Caki2 (cell line): ENCODE results near the gene SDHAF1. TPM values are rescaled to one million over a fixed set of nuclear protein-coding genes. Genes with fewer than 3 reads are reported as not detected.
"Not testable (repeated sequence)": the region's sequence is repeated elsewhere in the genome, so short reads cannot be mapped to it uniquely, and the experiment has no call there.

Experiments
- DNase-seq: peaks from one replicate; pipeline ENCODE4 v3.0.0-alpha.2; 2015; ENCODE audit warnings: low read depth
- in situ Hi-C: cut with HindIII; loops from 2 replicates; pipeline ENCODE4 v1.10.0; 2016; ENCODE audit warnings: low sequenced_read_pairs, low pct_unique_long_range_greater_than_20kb, mixed read lengths
- total RNA-seq: library from RNA; depleted of rRNA; stranded (reverse); fragments of >200 nt; shearing (Covaris generic); gene quantifications from 2 replicates; pipeline ENCODE4 v1.2.3, GENCODE V29; 2014; ENCODE audit warnings: low replicate concordance; rRNA removed

SDHAF1 gene, protein sequence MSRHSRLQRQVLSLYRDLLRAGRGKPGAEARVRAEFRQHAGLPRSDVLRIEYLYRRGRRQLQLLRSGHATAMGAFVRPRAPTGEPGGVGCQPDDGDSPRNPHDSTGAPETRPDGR
- total RNA-seq: 54.3 and 64.8 TPM in 2 replicates

DNA sequence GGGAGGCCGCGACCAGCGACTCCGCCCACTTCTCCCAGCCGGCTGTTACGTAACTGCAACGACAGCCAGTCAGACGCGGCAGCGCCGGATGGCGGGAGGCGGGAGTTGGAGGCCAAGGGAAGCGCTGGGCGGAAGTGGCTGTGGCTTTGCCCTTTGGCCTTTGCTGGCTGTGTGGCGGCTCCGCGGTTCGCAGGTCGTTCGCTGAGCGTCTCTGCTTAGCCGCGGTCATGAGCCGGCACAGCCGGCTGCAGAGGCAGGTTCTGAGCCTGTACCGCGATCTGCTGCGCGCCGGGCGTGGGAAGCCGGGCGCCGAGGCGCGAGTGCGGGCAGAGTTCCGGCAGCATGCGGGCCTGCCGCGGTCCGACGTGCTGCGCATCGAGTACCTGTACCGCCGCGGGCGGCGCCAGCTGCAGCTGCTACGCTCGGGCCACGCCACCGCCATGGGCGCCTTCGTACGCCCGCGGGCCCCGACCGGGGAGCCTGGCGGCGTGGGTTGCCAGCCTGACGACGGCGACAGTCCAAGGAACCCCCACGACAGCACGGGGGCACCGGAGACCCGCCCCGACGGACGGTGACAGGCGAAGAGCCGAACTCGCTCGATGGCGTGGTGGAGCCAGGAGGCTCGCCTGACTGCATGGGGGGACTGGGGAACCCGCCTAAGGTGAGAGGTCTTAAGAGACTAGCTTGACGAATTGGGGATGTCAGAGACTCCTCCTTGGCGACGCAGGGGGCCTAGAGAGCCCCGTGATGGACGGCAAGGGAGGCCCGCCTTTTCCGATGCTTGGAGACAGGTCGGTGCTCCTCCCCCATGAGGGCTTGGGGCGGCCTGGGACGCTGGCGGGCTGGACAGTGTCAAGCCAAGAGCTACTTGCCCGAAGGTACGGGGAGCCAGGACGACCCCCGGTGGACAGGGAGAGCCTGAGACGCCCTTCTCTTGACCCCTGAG, at the start of gene SDHAF1:
TSS of gene SDHAF1 (plus strand) at position 141 of the 946 bp plus-strand sequence. CDS start at position 228, 87 bp downstream.
- in situ Hi-C loops: no loop called here

DNA sequence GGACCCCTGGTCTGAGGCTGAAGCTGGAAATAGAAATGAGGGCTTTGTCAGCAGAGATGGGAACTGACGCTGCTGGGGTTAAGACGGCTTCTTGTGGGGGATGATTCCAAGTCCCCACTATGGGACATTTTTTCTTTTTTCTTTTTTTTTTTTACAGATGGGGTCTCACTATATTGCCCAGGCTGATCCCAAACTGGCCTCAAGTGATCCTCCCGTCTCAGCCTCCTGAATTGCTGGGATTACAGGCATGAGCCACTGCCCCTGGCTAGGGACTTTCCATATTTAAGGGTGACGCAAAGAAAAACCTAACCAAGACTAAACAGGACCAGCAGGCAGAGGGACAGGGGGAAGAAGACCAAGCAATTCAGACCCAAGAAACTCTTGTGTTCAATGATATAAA, 48.8 kb upstream of the SDHAF1 start:
- in situ Hi-C loops: no loop called here

More for the DNA sequence above, at the start of gene SDHAF1:
- peak; percentile 93 for DNase-seq

DNA sequence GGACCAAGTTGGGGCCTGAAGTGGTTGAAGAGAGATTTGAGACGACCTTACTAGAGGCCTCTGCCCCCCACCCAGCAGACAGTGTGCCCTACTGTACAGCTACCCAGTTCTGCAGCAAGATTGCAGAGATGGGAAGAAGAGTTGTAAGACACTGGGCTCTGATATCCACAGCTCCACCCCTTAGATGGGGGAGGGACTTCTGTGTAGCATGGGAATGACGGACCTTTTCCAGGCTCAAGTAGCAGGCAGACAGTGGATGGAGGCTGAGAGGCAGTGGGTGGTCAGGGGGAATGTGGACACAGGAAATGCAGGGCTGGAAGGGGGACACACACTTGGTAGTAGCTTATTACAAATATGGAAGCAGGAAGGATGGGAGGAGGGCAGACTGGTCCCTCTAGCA, 45.9 kb upstream of the SDHAF1 start:
- DNase-seq: no peak
- in situ Hi-C loops: no loop called here

More for the DNA sequence above, 48.8 kb upstream of the SDHAF1 start:
- DNase-seq: no peak

DNA sequence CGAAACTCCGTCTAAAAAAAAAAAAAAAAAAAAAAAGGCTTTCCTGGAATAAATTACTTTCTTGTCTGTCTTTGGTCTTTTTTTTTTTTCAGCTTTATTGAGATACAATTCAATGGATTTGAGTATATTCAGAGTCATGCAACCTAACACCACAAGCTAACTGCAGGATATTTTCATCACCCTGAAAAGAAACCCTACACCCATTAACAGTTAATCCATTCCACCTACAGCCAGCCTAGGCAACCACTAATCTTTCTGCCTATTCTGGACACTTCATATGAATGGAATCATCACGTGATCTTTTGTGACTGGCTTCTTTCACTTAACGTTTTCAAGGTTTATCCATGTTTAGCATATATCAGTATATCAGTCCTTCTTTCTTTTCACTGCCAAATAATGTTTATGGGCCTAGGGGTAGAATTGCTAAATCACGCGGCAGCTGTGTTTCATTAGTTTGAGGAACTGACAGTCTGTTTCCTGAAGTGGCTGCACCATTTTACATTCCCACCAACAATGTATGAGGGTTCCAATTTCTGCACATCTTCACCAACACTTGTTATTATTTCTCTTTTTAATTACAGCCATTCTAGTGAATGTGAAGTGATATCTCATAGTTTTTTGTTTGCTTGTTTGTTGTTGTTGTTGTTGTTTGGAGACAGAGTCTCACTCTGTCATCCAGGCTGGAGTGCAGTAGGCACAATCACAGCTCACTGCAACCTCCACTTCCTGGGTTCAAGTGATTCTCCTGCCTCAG, 38.9 kb upstream of the SDHAF1 start:
- DNase-seq: no peak
- in situ Hi-C loops: no loop called here

DNA sequence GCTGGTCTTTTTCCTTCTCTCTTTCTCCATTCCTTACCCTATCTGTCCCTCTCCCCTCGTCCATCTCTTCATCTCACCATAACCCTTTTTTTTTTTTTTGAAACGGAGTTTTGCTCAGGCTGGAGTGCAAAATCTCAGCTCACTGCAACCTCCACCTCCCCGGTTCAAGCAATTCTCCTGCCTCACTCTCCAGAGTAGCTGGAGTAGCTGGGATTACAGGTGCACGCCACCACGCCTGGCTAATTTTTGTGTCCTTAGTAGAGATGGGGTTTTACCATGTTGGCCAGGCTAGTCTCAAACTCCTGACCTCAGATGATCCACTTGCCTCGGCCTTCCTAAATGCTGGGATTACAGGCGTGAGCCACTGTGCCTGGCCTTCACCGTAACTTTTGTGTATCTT, 37.6 kb upstream of the SDHAF1 start:
- in situ Hi-C loops, DNase-seq: not testable (repeated sequence)

DNA sequence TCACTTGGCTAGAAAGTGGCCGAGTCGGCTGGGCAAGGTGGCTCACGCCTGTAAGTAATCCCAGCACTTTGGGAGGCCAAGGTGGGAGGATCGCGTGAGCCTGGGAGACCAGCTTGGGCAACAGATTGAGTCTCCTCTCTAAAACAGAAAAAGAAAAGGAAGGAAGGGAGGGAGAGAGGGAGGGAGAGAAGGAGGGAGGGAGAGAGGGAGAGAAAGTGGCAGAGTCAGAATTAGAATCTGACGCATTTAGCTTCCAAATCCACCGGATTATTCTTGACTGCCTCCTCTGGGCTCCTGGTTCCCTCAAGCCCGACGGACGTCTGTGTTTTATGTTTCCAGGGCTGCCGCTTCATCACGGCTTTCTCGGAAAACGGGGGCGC, 36.3 kb upstream of the SDHAF1 start:
- in situ Hi-C loops: no loop called here
- no peak for DNase-seq

DNA sequence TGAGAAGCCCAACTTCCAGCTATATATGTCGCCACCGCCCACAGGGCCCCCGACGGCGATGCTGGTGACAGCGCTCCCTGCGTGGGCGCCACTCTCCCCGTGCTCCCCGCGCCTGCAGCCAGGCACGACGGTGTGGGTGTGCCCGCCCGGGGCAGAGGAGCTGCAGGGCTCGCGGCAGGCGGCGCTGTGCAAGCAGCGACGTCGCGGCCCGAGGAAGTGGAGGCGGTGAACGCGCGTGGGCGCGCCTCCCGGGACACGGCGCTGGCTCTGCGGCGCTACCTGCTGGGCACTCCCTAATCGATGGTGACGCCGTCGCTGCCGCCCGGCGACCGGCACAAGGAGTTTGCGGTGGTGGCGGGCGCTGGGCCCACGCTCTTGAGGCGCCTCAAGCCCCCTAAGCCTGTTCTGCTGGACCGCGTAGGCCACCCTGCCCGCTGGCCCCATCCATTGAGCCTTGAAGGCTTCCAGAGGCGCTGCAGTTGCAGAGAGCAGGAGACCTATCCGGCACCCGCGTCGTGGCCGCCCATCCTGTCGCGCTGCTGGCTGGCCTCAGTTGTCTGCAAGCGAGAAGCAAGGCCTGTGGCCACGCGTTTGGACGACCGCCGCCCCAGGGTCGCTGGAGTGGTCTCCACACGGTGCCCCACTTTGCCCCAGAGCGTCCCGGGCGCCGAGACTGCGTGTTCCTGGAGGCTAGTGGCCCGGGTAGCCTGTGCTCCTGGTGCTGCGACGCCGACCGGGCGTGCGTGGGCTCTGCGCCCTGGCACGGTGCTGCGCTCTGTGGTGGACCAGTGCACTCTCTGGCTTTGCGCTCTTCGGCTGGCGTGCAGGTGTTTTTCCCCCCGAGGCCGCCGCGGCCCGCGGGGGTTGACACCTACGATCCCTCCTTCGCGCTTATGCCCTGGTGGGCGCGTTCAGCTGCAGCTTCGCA, 35.7 kb upstream of the SDHAF1 start:
- in situ Hi-C loops: no loop called here
- no peak for DNase-seq

DNA sequence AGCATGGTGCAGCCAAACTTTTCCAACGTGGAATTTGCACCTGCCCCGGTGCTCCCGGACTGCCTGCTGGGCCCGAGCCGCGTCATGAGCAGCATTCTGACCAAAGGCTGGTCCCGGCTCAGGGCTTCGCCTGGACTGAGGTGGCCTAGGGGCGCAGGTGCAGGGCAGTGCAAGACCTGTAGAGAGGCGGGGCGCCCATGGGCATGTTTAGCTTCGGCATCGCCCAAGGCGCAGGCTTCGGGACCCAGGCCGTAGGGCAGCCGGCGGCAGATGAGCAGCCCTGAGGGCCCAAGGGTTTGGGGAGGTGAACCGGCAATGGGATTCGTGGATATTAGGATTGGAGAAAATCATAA, 35.0 kb upstream of the SDHAF1 start:
- in situ Hi-C loops: no loop called here
- DNase-seq: no peak

DNA sequence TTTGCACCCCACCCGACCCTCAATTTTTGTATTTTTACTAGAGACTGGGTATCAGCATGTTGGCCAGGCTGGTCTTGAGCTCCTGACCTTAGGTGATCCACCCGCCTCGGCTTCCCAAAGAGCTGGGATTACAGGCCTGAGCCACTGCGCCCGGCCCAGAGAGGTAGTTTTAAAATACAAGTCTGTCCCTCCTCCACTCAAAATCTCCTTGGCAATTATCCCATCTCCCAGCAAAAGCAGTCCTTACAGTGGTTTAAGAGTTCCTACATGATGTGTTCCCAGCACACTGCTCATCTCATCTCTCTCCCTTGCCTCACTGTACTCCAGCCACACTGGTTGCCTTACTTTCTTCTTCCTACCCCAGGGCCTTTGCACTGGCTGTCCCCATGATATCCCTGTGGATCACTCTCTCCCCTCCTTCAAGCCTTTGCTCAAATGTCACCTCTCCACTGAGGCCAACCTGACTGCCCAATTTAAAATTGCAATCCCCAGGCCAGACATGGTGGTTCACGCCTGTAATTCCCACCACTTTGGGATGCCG, 34.5 kb upstream of the SDHAF1 start:
- no peak for DNase-seq
- in situ Hi-C loops: no loop called here

DNA sequence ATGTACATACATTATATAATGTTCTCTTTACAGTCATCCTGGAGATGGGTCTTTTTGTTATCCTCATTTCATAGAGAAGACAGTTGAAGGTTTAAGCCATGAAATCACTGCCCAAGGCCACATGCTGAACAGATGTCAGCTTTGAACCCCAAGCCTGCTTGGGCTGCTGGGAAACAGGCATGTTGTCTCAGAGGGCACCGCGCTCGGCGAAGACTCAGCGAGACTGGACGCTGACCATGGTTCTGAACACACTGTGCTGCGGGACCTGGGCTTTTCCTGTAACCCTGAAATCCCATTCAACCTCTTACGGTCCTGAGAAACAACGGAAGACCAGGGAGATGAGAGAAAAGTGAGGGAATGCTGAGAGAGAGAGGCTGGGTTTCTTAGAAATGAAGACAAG, 31.5 kb upstream of the SDHAF1 start:
- in situ Hi-C loops: no loop called here
- peak; percentile 41 for DNase-seq

DNA sequence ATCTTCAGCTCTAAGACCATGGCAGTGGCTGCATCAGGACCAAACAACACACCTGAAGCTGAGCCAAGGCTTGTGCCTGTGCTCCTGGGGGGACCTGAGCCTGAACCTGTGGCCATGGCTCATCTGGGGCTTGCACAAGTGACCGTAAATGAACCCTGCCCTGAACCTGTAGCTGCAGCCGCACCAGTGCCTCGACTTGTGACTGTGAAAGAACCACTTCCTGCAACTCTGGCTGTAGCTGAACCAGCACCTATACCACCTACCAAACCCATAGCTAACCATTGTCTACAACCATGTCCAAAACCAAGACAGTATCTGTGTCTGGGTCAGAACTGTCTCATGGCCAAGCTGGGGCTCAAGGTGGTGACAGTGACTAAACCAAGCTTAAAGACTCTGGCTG, 28.2 kb upstream of the SDHAF1 start:
- in situ Hi-C loops: no loop called here
- DNase-seq: no peak

DNA sequence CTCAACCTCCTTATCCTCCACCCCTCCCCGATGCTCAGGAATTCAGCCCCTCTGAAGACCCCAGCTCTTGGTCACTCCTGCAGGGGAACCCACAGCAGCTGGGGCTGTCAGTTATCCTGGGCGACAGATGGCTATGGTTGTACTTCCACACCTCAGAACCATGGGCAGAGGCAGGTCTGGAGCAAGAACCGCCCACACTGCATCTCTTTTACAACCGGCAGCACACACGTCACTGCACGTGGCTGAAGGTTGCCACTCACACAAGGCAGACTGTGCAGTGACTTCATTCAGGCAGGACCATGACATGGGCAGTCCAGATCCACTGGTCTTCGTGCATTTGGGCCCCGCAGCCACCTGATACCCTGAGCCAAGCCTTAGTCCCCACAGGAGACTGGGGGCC, 21.5 kb upstream of the SDHAF1 start:
- in situ Hi-C loops: no loop called here
- DNase-seq: no peak

DNA sequence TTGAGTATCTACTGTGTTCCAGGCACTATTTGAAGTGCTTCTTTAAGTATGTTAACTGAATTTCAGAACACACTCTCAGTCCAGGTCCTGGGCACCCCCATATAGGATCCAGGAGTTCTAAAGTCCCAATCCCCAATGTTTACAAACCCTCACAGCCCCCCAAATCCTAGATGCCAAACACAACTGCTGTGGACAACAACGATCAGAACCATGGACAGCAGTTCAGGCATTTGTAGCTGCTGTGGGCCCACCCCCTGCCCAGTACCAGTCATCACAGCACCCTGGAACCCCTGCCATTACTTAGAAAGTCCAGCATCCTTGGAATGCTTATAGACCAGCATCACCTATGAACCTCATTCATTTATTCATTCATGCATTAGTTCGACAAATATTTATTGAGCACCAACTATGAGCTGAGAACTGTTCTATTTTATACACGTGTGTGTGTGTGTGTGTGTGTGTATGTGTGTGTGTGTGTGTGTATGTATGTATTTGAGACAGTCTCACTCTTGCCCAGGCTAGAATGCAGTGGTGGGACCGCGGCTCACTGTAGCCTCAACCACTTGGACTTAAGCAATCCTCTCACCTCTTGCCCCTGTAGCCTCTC, 19.3 kb upstream of the SDHAF1 start:
- peak; percentile 43 for DNase-seq
- in situ Hi-C loops: no loop called here

DNA sequence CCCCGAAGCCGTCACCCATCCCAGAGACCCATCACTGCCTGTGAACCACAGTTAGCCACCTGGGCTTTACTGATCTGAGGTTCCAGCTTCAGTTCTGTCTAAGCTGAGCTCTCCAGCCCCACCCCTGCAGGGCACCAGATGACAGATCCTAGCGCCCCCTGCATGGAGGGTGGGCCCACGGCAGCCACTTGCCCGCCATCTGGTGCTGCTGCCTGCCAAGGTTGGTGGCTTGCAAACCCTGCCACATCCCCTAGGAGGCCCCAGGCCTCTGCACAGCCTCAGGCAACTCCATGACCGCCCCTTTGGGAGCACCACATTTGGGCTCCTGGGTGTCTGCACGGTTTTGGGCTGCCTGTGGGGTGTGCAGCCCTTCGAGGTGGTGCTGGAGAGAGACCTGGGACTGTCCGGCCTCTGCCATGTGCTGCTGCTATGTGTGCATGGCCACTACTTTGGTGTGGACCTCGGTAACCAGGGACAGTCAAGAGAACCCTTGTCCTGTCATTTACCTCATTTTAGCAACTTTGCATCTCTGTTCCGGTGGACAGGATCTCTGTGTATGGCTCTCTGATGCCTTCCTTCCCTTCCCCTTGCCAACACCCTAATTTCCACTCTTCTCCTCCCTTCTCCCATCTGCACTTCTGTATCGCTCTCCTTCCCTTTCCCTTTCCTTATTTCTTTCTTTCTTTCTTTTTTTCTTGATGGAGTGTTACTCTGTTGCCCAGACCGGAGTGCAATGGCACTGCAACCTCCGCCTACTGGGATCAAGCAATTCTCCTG, 17.4 kb upstream of the SDHAF1 start:
- no peak for DNase-seq
- in situ Hi-C loops: no loop called here

DNA sequence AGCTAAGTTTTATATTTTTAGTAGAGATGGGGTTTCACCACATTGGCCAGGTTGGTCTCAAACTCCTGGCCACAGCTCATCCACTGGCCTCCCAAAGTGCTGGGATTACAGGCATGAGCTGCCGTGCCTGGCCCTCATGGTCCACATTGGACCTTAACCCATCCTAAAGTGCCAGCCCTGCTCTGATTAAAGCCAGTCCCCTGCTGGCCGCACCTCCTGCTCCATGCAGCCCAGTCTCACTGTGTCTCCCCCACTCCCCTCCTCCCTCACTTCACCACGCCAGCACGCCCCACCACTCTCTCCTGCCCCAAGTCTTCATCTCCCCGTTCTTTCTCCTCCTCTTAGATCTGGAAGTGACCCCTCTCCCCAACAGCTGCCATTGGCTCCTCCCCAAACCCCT, 16.7 kb upstream of the SDHAF1 start:
- in situ Hi-C loops: no loop called here
- no peak for DNase-seq

DNA sequence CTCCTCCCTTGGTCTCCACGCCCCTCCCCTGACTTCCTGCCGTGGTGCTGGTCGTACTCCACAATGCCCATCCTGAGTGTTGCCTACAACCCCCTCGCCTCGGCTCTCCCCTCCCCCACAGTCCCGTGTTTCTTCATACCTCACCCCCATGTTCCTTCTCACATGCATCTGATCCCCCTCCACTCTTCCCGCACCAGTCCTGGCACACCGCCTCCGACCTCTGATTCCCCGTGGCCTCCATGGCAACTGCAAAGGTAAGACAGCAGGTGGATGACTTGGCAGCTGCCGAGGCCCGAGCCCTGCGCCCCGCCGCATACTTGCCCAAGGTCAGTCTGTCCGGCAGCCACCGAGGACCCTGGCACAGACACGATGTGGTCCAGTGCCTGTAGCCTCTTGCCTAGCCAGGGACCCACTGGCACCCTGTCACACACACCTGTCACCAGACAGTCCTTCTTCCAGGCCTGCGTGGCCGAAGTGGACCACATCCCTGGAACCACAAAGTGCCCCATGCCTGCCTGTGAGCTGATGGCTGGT, 16.1 kb upstream of the SDHAF1 start:
- in situ Hi-C loops: no loop called here
- no peak for DNase-seq

DNA sequence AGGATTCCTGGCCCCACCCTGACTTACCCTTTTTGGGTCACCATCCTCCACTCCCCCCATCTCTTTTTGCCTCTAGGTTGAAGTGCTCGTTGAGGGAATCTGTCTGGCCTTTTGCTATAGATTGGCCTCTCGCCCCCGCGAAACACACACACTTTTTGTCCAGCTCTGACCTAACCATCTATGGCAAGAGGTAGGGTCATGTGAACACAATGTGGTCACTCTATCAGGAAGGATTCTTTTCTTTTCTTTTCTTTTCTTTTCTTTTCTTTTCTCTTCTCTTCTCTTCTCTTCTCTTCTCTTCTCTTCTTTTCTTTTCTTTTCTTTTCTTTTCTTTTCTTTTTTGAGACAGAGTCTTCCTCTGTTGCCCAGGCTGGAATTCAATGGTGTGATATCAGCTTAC, 14.0 kb upstream of the SDHAF1 start:
- DNase-seq, in situ Hi-C loops: not testable (repeated sequence)
